ENCODE measurements around the gene SMOC1.

- TF ChIP-seq CTCF (IDR thresholded peaks at IDR 0.05; ENCODE audit: control extremely low read depth in 1 of 3, insufficient read depth in 1 of 3, low read depth in 1 of 3, low read length in 3 of 3) (no peak), ZNF274 (IDR thresholded peaks at IDR 0.05; ENCODE audit: borderline replicate concordance, extremely low read depth, low read length) (no peak), SRF (IDR thresholded peaks at IDR 0.05; ENCODE audit: low read depth, low read length) (no peak), KDM4A (IDR thresholded peaks at IDR 0.05; ENCODE audit: low read depth, low read length, severe bottlenecking) (no peak), CHD7 (IDR thresholded peaks at IDR 0.05; ENCODE audit: insufficient replicate concordance, low read length) (no peak), CBX5 (IDR thresholded peaks at IDR 0.05; ENCODE audit: low read depth, low read length) (no peak), RNF2 (IDR thresholded peaks at IDR 0.05; ENCODE audit: borderline replicate concordance, low read depth, low read length, missing control alignments, poor library complexity, severe bottlenecking) (no peak), MAX (IDR thresholded peaks at IDR 0.05) (no peak)
Observed at GRCh38 chr14:69876221-69876847, 2.9 kb upstream of the SMOC1 start.

All from H1 (cell line).